ENCODE measurements around the gene DERA.

Gene DERA

DNA sequence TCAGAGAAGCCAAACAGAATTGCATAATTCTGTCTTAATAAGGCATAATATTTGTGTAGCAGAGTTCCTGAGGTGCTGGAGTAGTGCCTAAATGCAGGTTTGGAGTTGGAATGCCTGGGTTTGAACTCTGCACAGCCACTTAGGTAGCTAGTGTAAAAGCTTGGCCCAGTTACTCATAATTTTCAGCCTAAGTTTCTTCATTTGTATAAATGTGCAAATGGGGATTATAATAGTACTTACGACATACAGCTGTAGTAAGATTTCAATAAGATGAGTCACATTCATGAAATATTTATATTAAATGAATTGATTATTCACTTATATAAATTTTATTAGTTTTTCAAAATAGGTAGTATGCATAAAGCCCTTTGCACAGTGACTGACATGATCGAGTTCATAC, 175.8 kb downstream of the DERA start:
- FAIRE-seq = no peak

Data from G401.6 (cell line).